ENCODE data around the gene DHX58. TPM values are rescaled to one million over a fixed set of nuclear protein-coding genes. Genes with fewer than 3 reads are reported as not detected.

The DHX58 gene
- total RNA-seq, 6 experiments from 2014 or later = 9.0 to 27.9 (median 19.6) TPM

GRCh38 chr17:42131981-42132432 lies 19.5 kb upstream of the DHX58 start:
- no peak overlapping the region for H3K4me3 ChIP-seq
- no peaks in the 10 kb centered on the region for H3K27me3 ChIP-seq
- ATAC-seq (peak in 1 of 4 donors; percentile 2), DNase-seq (no peak)
- intact Hi-C loops (cut with DNase I) = no loop called here
- no peak for TF ChIP-seq POLR2A (IDR thresholded peaks at IDR 0.05)
- H3K9me3 ChIP-seq = no peaks in the 10 kb centered on the region
- WGBS (ENCODE audit: insufficient coverage, low coverage, low lambda C conversion rate, missing lambda C conversion rate) = 44% methylated on average over 4 of the region's 4 CpGs
- H3K4me1 ChIP-seq = peaks cover 0 to 57% (median 18%) of the 10 kb centered on the region in 4 donors
- H3K36me3 ChIP-seq = peaks cover 0 to 31% (median 14%) of the 10 kb centered on the region in 4 donors
- H3K27ac ChIP-seq = peak overlapping the region; percentile 36 to 93 (median 49)

DNA sequence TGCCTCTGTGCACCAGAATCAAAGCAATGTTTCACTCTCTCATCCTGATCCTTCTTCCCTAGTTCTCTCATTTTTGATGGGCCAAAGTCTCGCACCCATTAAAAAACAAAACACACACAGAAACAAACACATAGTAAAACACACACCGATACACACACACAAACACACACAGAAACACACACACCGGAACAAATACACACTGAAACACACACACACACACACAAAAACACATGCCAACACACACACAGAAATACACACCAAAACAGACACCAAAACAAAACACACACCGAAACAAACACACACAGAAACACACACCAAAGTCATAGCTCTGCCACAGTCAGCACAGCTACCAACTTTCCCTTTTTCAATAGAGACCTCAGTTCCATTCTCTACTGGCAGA lies 18.7 kb upstream of the DHX58 start:
- Histone ChIP-seq H3K27ac (peak overlapping the region in 2 of 3 donors; percentile 49 to 73), H3K9me3 (no peaks in the 10 kb centered on the region), H3K4me1 (peaks cover 0 to 50% (median 12%) of the 10 kb centered on the region in 4 donors), H3K27me3 (no peaks in the 10 kb centered on the region), H3K4me3 (no peak overlapping the region), H3K36me3 (peaks cover 0 to 35% (median 16%) of the 10 kb centered on the region in 4 donors)
- TF ChIP-seq POLR2A (IDR thresholded peaks at IDR 0.05) (no peak), CTCF (IDR thresholded peaks at IDR 0.05) (no peak)
- no peak for DNase-seq
- no peak for ATAC-seq
- intact Hi-C loops (cut with DNase I) = no loop called here
- 84% methylated on average over 4 of the region's 4 CpGs for WGBS (ENCODE audit: insufficient coverage, low coverage, low lambda C conversion rate, missing lambda C conversion rate)

- Histone ChIP-seq H3K27ac (peak overlapping the region; percentile 52 to 73 (median 67)), H3K4me1 (peaks cover 0 to 42% (median 8%) of the 10 kb centered on the region in 4 donors), H3K36me3 (peaks cover 0 to 42% (median 20%) of the 10 kb centered on the region in 4 donors), H3K27me3 (no peaks in the 10 kb centered on the region), H3K4me3 (no peak overlapping the region), H3K9me3 (no peaks in the 10 kb centered on the region)
- ATAC-seq (no peak), DNase-seq (no peak)
- TF ChIP-seq POLR2A (IDR thresholded peaks at IDR 0.05) (no peak), CTCF (IDR thresholded peaks at IDR 0.05) (no peak)
- 90% methylated on average over 4 of the region's 16 CpGs for WGBS (ENCODE audit: insufficient coverage, low coverage, low lambda C conversion rate, missing lambda C conversion rate)
- intact Hi-C loops (cut with DNase I) = no loop called here
Measured at GRCh38 chr17:42130310-42130936, 17.9 kb upstream of the DHX58 start.

DNA sequence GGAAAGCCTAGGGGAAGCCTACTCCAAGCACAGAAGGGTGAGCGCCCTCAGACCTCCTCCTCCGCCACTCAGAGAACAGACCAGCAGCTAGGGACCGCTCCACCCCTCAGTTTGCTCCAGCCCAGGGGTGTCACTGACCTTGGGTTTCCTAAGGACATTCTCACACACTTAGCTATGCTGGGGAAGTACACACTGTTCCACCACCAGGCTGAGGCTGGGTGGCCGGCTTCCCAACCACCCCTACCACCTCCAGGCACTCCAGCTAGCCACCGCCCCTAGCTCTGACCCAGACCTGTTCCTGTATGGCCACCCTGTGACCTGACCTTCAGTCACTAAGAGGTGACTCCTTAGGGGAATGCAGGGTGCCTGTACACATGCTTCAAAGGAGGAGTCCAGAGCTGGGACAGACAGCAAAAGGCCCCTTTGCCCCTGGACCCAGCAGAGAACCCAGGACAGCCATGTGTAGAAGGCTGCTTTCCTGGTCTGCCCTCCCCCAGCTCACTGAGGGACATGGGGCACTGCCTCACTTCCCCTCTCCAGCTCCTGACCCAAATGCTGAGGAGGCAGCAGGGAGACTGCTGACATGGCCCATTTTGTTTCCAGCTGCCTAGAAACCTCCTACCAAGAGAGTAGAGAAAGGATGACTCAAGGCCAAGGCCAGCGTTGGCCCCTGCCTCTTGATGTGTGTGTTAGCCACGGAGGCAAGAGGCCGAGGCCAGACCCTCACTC lies 16.8 kb upstream of the DHX58 start:
- H3K36me3 ChIP-seq = peaks cover 0 to 46% (median 20%) of the 10 kb centered on the region in 4 donors
- TF ChIP-seq POLR2A (IDR thresholded peaks at IDR 0.05) (no peak), CTCF (IDR thresholded peaks at IDR 0.05) (peak in 1 of 4 donors; percentile 10)
- peak overlapping the region; percentile 52 to 73 (median 67) for H3K27ac ChIP-seq
- intact Hi-C loops (cut with DNase I) = loop anchor here in 1 of 2 donors (10.0 kb wide), 1 partner anchor 46 kb away; no protein-coding TSS in a partner anchor
- DNase-seq = peak in 2 of 3 donors; percentile 62 to 65
- H3K27me3 ChIP-seq = no peaks in the 10 kb centered on the region
- no CpG with 5 or more reads among the region's 8 CpGs for WGBS (ENCODE audit: insufficient coverage, low coverage, low lambda C conversion rate, missing lambda C conversion rate)
- peaks cover 0 to 30% (median 5%) of the 10 kb centered on the region in 4 donors for H3K4me1 ChIP-seq
- ATAC-seq = peak; percentile 40 to 81 (median 72)
- H3K9me3 ChIP-seq = no peaks in the 10 kb centered on the region
- no peak overlapping the region for H3K4me3 ChIP-seq
